HFF-Myc (cell line): Measurements from ENCODE around the gene TRIM27.
"Not testable (repeated sequence)": the region's sequence is repeated elsewhere in the genome, so short reads cannot be mapped to it uniquely, and the experiment has no call there.

Experiments used
- DNase-seq: peaks from one replicate; pipeline ENCODE4 v3.0.0-alpha.2; 2011; ENCODE audit warnings: low read depth; ENCODE audit errors: extremely low read depth
- H3K4me3 ChIP-seq: replicated peaks from 2 replicates; pipeline ENCODE4 v1.5.1; 2011; ENCODE audit warnings: low read depth, mild to moderate bottlenecking, control low read depth, low read length
- CTCF ChIP-seq: IDR thresholded peaks from 2 replicates; pipeline ENCODE4 v1.5.1; 2012; ENCODE audit warnings: mild to moderate bottlenecking, low read depth, low read length, control low read depth; ENCODE audit errors: missing control alignments

The TRIM27 gene

GRCh38 chr6:28923318-28924102 lies at the start of gene TRIM27:
Gene TRIM27, minus strand, starts transcription at chr6:28923985. Its CDS starts 353 bp downstream, at chr6:28923632.
- peak within 1 kb of the TSS; percentile 95 for H3K4me3 ChIP-seq
- DNase-seq: no peak
- TF ChIP-seq CTCF: no peak

GRCh38 chr6:28970056-28970455 lies 46.3 kb upstream of the TRIM27 start:
- H3K4me3 ChIP-seq, DNase-seq: not testable (repeated sequence)

GRCh38 chr6:28969129-28969528 lies 45.3 kb upstream of the TRIM27 start:
- no peak for DNase-seq
- peak; percentile 3 for TF ChIP-seq CTCF
- no peak overlapping the region for H3K4me3 ChIP-seq

GRCh38 chr6:28968476-28968875 lies 44.7 kb upstream of the TRIM27 start:
- TF ChIP-seq CTCF: no peak

GRCh38 chr6:28965706-28966105 lies 41.9 kb upstream of the TRIM27 start:
- DNase-seq: no peak
- TF ChIP-seq CTCF: no peak
- no peak overlapping the region for H3K4me3 ChIP-seq

More at GRCh38 chr6:28968476-28968875, 44.7 kb upstream of the TRIM27 start:
- no peak overlapping the region for H3K4me3 ChIP-seq
- DNase-seq: no peak

- no peak overlapping the region for H3K4me3 ChIP-seq
- no peak for DNase-seq
- TF ChIP-seq CTCF: no peak
These were observed 37.2 kb upstream of the TRIM27 start for GRCh38 chr6:28960846-28961500.

GRCh38 chr6:28958561-28959243 lies 34.9 kb upstream of the TRIM27 start:
- not testable (repeated sequence) for H3K4me3 ChIP-seq, DNase-seq

- not testable (repeated sequence) for DNase-seq, H3K4me3 ChIP-seq
These were observed 34.1 kb upstream of the TRIM27 start for GRCh38 chr6:28957795-28958314.
